ENCODE data around the gene MUC2. TPM values are rescaled to one million over a fixed set of nuclear protein-coding genes. Genes with fewer than 3 reads are reported as not detected.

MUC2 gene
- total RNA-seq, 1 donor from 2014 or later: not detected

- no peak for DNase-seq (ENCODE audit: extremely low spot score in 2 of 2)
- TF ChIP-seq CTCF (IDR thresholded peaks at IDR 0.05) (no peak), POLR2AphosphoS5 (IDR thresholded peaks at IDR 0.05; ENCODE audit: insufficient read depth in 1 of 2, low read depth in 1 of 2) (no peak), POLR2A (IDR thresholded peaks at IDR 0.05) (no peak)
- H3K9me3 ChIP-seq: no peaks in the 10 kb centered on the region
- no peak overlapping the region for H3K27ac ChIP-seq
- no peak overlapping the region for H3K4me3 ChIP-seq
- no peaks in the 10 kb centered on the region for H3K4me1 ChIP-seq
- H3K27me3 ChIP-seq: no peaks in the 10 kb centered on the region
- intact Hi-C loops (cut with DNase I): no loop called here
- no peaks in the 10 kb centered on the region for H3K36me3 ChIP-seq
These were observed 44.6 kb upstream of the MUC2 start for GRCh38 chr11:1030086-1030485.

- intact Hi-C loops (cut with DNase I): no loop called here
- no peak for TF ChIP-seq POLR2AphosphoS5 (IDR thresholded peaks at IDR 0.05; ENCODE audit: insufficient read depth in 1 of 2, low read depth in 1 of 2)
- TF ChIP-seq POLR2A (IDR thresholded peaks at IDR 0.05): no peak
- TF ChIP-seq CTCF (IDR thresholded peaks at IDR 0.05): no peak
These were observed 44.1 kb upstream of the MUC2 start for GRCh38 chr11:1030556-1030955.

GRCh38 chr11:1031121-1031899 lies 43.4 kb upstream of the MUC2 start:
- H3K4me1 ChIP-seq: no peaks in the 10 kb centered on the region
- no peaks in the 10 kb centered on the region for H3K27me3 ChIP-seq
- no peaks in the 10 kb centered on the region for H3K9me3 ChIP-seq
- H3K4me3 ChIP-seq: no peak overlapping the region
- TF ChIP-seq POLR2AphosphoS5 (IDR thresholded peaks at IDR 0.05; ENCODE audit: insufficient read depth in 1 of 2, low read depth in 1 of 2) (no peak), POLR2A (IDR thresholded peaks at IDR 0.05) (no peak), CTCF (IDR thresholded peaks at IDR 0.05) (no peak)
- DNase-seq (ENCODE audit: extremely low spot score in 2 of 2): no peak
- intact Hi-C loops (cut with DNase I): no loop called here
- no peaks in the 10 kb centered on the region for H3K36me3 ChIP-seq
- H3K27ac ChIP-seq: no peak overlapping the region

More at GRCh38 chr11:1030556-1030955, 44.1 kb upstream of the MUC2 start:
- no peaks in the 10 kb centered on the region for H3K9me3 ChIP-seq
- no peak overlapping the region for H3K27ac ChIP-seq
- no peaks in the 10 kb centered on the region for H3K27me3 ChIP-seq
- no peak for DNase-seq (ENCODE audit: extremely low spot score in 2 of 2)
- no peaks in the 10 kb centered on the region for H3K36me3 ChIP-seq
- H3K4me1 ChIP-seq: no peaks in the 10 kb centered on the region
- H3K4me3 ChIP-seq: no peak overlapping the region

- Histone ChIP-seq H3K4me3 (no peak overlapping the region), H3K4me1 (no peaks in the 10 kb centered on the region), H3K9me3 (no peaks in the 10 kb centered on the region), H3K27ac (no peak overlapping the region), H3K27me3 (no peaks in the 10 kb centered on the region), H3K36me3 (no peaks in the 10 kb centered on the region)
- no peak for TF ChIP-seq CTCF (IDR thresholded peaks at IDR 0.05)
- no peak for TF ChIP-seq POLR2A (IDR thresholded peaks at IDR 0.05)
- TF ChIP-seq POLR2AphosphoS5 (IDR thresholded peaks at IDR 0.05; ENCODE audit: insufficient read depth in 1 of 2, low read depth in 1 of 2): no peak
- no peak for DNase-seq (ENCODE audit: extremely low spot score in 2 of 2)
- intact Hi-C loops (cut with DNase I): no loop called here
These were observed 42.3 kb upstream of the MUC2 start for GRCh38 chr11:1032310-1032891.

All from vagina (tissue), 2 donors.